Liver (tissue), 9 donors: ENCODE results near the gene PDE9A. TPM values are rescaled to one million over a fixed set of nuclear protein-coding genes. Genes with fewer than 3 reads are reported as not detected.

Source experiments
- DNase-seq: peaks from one replicate; pipeline ENCODE4 v3.0.0-alpha.2; 2017; ENCODE audit warnings: low spot score
- H3K27ac ChIP-seq, 2 donors: one replicate each; pipeline ENCODE4 v1.7.0; 2013; ENCODE audit warnings: inconsistent platforms in 2 of 2, low read length in 2 of 2, control low read depth in 1 of 2, low read depth in 1 of 2, mild to moderate bottlenecking in 1 of 2
- H3K27me3 ChIP-seq, 4 donors: one replicate each; pipeline versions ENCODE4 v1.6.1 to v1.7.0; 2013; ENCODE audit warnings: low read length in 3 of 4, inconsistent platforms in 1 of 4, mild to moderate bottlenecking in 1 of 4, moderate library complexity in 1 of 4; ENCODE audit not compliant: control insufficient read depth in 4 of 4, insufficient read depth in 4 of 4
- H3K36me3 ChIP-seq, 4 donors: one replicate each; pipeline versions ENCODE4 v1.6.1 to v1.7.0; 2013; ENCODE audit warnings: low read length in 3 of 4, mild to moderate bottlenecking in 3 of 4, low read depth in 1 of 4, moderate library complexity in 1 of 4; ENCODE audit not compliant: control insufficient read depth in 4 of 4, insufficient read depth in 3 of 4
- H3K4me1 ChIP-seq, 4 donors: one replicate each; pipeline versions ENCODE4 v1.6.1 to v1.7.0; 2013; ENCODE audit warnings: low read length in 3 of 4, mild to moderate bottlenecking in 3 of 4, moderate library complexity in 1 of 4; ENCODE audit not compliant: control insufficient read depth in 4 of 4, insufficient read depth in 4 of 4
- H3K4me3 ChIP-seq, 3 donors: one replicate each; pipeline versions ENCODE4 v1.6.1 to v1.7.0; 2013; ENCODE audit warnings: low read length in 3 of 3, control low read depth in 1 of 3, low read depth in 1 of 3, mild to moderate bottlenecking in 1 of 3
- H3K9ac ChIP-seq, 2 donors: one replicate each; pipeline ENCODE4 v1.7.0; 2013; ENCODE audit warnings: low read length in 2 of 2, mild to moderate bottlenecking in 2 of 2, moderate library complexity in 2 of 2, control low read depth in 1 of 2, low read depth in 1 of 2
- H3K9me3 ChIP-seq, 4 donors: one replicate each; pipeline versions ENCODE4 v1.6.1 to v1.7.0; 2013; ENCODE audit warnings: low read length in 3 of 4; ENCODE audit not compliant: control insufficient read depth in 4 of 4
- EGR1 ChIP-seq, 2 donors: IDR thresholded peaks; 2 replicates each; pipeline ENCODE4 v1.6.1; 2016 to 2018; ENCODE audit warnings: antibody characterized with exemption in 2 of 2, low read depth in 2 of 2
- FOXA1 ChIP-seq: IDR thresholded peaks from 2 replicates; pipeline ENCODE4 v1.6.1; 2016; ENCODE audit warnings: antibody characterized with exemption
- FOXA2 ChIP-seq: IDR thresholded peaks from 2 replicates; pipeline ENCODE4 v1.6.1; 2016; ENCODE audit warnings: antibody characterized with exemption
- GABPA ChIP-seq, 2 donors: IDR thresholded peaks in 1 of 2; conservative IDR thresholded peaks in 1 of 2; 2 replicates each; pipeline ENCODE4 v1.6.1; 2016; ENCODE audit warnings: antibody characterized with exemption in 2 of 2, mild to moderate bottlenecking in 1 of 2, moderate library complexity in 1 of 2
- HNF4A ChIP-seq, 2 donors: conservative IDR thresholded peaks; 2 replicates each; pipeline ENCODE4 v1.6.1; 2016; ENCODE audit warnings: antibody characterized with exemption in 2 of 2, mild to moderate bottlenecking in 2 of 2
- HNF4G ChIP-seq: IDR thresholded peaks from 2 replicates; pipeline ENCODE4 v1.6.1; 2016; ENCODE audit warnings: antibody characterized with exemption
- JUND ChIP-seq, 2 donors: IDR thresholded peaks; 2 replicates each; pipeline ENCODE4 v1.6.1; 2016; ENCODE audit warnings: antibody characterized with exemption in 2 of 2
- NR2F2 ChIP-seq: IDR thresholded peaks from 2 replicates; pipeline ENCODE4 v1.6.1; 2016; ENCODE audit warnings: antibody characterized with exemption
- RAD21 ChIP-seq, 2 donors: IDR thresholded peaks; 2 replicates each; pipeline ENCODE4 v1.6.1; 2016; ENCODE audit warnings: antibody characterized with exemption in 2 of 2, mild to moderate bottlenecking in 2 of 2
- RXRA ChIP-seq, 2 donors: IDR thresholded peaks; 2 replicates each; pipeline ENCODE4 v1.6.1; 2017 to 2018; ENCODE audit warnings: antibody characterized with exemption in 2 of 2, mild to moderate bottlenecking in 1 of 2
- SP1 ChIP-seq: IDR thresholded peaks from 2 replicates; pipeline ENCODE4 v1.6.1; 2018; ENCODE audit warnings: antibody characterized with exemption, mild to moderate bottlenecking
- TAF1 ChIP-seq: conservative IDR thresholded peaks from 2 replicates; pipeline ENCODE4 v1.6.1; 2016; ENCODE audit warnings: antibody characterized with exemption, mild to moderate bottlenecking
- YY1 ChIP-seq: IDR thresholded peaks from 2 replicates; pipeline ENCODE4 v1.6.1; 2016; ENCODE audit warnings: antibody characterized with exemption, mild to moderate bottlenecking
- WGBS: extraction: QIAGEN DNeasy Blood & Tissue Kit; methylation state at CpG from one replicate; pipeline ENCODE4 v1.1.7; 2013; 5-methylcytosine and 5-hydroxymethylcytosine counted together
- polyA plus RNA-seq, 2 donors: library from polyadenylated mRNA; stranded (reverse) in 1 of 2; unstranded in 1 of 2; fragments of 200-250 nt in 1 of 2; fragments of >200 nt in 1 of 2; fragmentation: Nextera tagmentation in 1 of 2; extraction: Ambion mirVana in 1 of 2; gene quantifications; one replicate each; pipeline versions ENCODE4 v1.2.1 to v1.2.3, GENCODE V29; 2013 to 2015
- total RNA-seq, 2 donors: library from RNA; depleted of rRNA; stranded (reverse); fragments of >200 nt; gene quantifications; one replicate each; pipeline ENCODE4 v1.2.3, GENCODE V29; 2014
- TF ChIP-seq, protein P1 (sequence below): IDR thresholded peaks from 2 replicates; pipeline ENCODE4 v1.6.1; 2016; ENCODE audit warnings: antibody characterized with exemption, mild to moderate bottlenecking
- TF ChIP-seq, protein P2 (sequence below): IDR thresholded peaks from 2 replicates; pipeline ENCODE4 v1.6.1; 2016; ENCODE audit warnings: antibody characterized with exemption
- TF ChIP-seq, protein P3 (sequence below): IDR thresholded peaks from 2 replicates; pipeline ENCODE4 v1.6.1; 2016; ENCODE audit warnings: antibody characterized with exemption
- TF ChIP-seq, protein P4 (sequence below): fragments of 150-350 bp; IDR thresholded peaks from 2 replicates; pipeline ENCODE4 v1.5.1; 2017; ENCODE audit warnings: improper control_type of control experiment, low read depth, low read length; ENCODE audit not compliant: missing input control
- TF ChIP-seq, protein P5 (sequence below): IDR thresholded peaks from 2 replicates; pipeline ENCODE4 v1.6.1; 2016; ENCODE audit warnings: antibody characterized with exemption
- donor health status: healthy.
- donor health status: healthy.
- donor health status: healthy.
- donor health status: healthy.
- donor health status: healthy.

Gene PDE9A
- total and polyA plus RNA-seq, 4 donors = 1.5 to 4.2 (median 2.7) TPM

DNA sequence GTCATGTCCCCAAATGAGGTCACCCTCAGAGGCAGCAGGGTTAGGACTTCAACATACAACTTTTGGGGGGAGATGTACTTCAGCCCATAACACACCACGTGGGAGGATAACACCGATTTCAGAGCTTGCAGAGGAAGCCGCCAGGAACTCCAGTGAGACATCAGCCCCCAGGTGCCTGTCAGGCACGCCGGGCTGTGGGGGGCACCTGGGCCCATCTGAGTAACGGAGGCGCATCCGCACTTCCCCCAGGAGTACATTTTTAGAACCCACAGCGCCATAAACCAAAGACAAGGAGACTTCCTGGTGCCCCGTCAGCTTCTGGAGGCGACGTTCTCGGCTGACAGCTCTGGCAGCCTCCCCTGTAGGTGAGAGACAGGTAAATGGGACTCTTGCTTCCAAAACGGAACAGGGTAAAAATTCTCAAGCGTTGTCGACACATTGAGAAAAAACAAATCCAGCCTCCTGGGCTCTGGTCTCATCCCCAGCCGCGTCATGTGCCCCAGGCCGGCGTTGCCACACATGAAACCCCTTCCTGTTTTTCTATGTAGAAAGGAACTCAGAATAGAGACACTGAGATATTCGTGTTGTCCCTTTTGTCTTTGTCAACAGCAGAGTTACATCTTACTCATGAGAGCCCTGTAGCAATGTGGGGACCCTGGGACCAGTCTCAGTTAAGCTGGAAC is 93.3 kb downstream of the PDE9A start:
- no peaks in the 10 kb centered on the region for H3K36me3 ChIP-seq
- H3K4me1 ChIP-seq = peaks cover 0 to 3% (median 0%) of the 10 kb centered on the region in 4 donors
- H3K9me3 ChIP-seq = no peaks in the 10 kb centered on the region
- 83% methylated on average over 21 of the region's 21 CpGs for WGBS
- H3K27ac ChIP-seq = peak overlapping the region; percentile 46 to 57
- H3K4me3 ChIP-seq = no peak overlapping the region
- H3K27me3 ChIP-seq = no peaks in the 10 kb centered on the region
- H3K9ac ChIP-seq = no peak overlapping the region
- no peak for TF ChIP-seq EGR1 (IDR thresholded peaks at IDR 0.05; ENCODE audit: low read depth in 2 of 2)
- TF ChIP-seq, protein P1, sequence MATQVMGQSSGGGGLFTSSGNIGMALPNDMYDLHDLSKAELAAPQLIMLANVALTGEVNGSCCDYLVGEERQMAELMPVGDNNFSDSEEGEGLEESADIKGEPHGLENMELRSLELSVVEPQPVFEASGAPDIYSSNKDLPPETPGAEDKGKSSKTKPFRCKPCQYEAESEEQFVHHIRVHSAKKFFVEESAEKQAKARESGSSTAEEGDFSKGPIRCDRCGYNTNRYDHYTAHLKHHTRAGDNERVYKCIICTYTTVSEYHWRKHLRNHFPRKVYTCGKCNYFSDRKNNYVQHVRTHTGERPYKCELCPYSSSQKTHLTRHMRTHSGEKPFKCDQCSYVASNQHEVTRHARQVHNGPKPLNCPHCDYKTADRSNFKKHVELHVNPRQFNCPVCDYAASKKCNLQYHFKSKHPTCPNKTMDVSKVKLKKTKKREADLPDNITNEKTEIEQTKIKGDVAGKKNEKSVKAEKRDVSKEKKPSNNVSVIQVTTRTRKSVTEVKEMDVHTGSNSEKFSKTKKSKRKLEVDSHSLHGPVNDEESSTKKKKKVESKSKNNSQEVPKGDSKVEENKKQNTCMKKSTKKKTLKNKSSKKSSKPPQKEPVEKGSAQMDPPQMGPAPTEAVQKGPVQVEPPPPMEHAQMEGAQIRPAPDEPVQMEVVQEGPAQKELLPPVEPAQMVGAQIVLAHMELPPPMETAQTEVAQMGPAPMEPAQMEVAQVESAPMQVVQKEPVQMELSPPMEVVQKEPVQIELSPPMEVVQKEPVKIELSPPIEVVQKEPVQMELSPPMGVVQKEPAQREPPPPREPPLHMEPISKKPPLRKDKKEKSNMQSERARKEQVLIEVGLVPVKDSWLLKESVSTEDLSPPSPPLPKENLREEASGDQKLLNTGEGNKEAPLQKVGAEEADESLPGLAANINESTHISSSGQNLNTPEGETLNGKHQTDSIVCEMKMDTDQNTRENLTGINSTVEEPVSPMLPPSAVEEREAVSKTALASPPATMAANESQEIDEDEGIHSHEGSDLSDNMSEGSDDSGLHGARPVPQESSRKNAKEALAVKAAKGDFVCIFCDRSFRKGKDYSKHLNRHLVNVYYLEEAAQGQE = no peak
- no peak for TF ChIP-seq RAD21 (IDR thresholded peaks at IDR 0.05)
- TF ChIP-seq, protein P2, sequence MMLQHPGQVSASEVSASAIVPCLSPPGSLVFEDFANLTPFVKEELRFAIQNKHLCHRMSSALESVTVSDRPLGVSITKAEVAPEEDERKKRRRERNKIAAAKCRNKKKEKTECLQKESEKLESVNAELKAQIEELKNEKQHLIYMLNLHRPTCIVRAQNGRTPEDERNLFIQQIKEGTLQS = no peak
- TF ChIP-seq SP1 = no peak
- no peak for TF ChIP-seq TAF1
- no peak for TF ChIP-seq GABPA (IDR thresholded peaks at IDR 0.05 in 1 of 2, conservative IDR thresholded peaks at IDR 0.05 in 1 of 2)
- no peak for TF ChIP-seq YY1
- TF ChIP-seq FOXA1 = no peak
- TF ChIP-seq, protein P3, sequence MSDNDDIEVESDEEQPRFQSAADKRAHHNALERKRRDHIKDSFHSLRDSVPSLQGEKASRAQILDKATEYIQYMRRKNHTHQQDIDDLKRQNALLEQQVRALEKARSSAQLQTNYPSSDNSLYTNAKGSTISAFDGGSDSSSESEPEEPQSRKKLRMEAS = no peak
- TF ChIP-seq, protein P4, sequence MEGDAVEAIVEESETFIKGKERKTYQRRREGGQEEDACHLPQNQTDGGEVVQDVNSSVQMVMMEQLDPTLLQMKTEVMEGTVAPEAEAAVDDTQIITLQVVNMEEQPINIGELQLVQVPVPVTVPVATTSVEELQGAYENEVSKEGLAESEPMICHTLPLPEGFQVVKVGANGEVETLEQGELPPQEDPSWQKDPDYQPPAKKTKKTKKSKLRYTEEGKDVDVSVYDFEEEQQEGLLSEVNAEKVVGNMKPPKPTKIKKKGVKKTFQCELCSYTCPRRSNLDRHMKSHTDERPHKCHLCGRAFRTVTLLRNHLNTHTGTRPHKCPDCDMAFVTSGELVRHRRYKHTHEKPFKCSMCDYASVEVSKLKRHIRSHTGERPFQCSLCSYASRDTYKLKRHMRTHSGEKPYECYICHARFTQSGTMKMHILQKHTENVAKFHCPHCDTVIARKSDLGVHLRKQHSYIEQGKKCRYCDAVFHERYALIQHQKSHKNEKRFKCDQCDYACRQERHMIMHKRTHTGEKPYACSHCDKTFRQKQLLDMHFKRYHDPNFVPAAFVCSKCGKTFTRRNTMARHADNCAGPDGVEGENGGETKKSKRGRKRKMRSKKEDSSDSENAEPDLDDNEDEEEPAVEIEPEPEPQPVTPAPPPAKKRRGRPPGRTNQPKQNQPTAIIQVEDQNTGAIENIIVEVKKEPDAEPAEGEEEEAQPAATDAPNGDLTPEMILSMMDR = no peak
- TF ChIP-seq NR2F2 = no peak
- TF ChIP-seq RXRA (IDR thresholded peaks at IDR 0.05) = no peak
- no peak for TF ChIP-seq HNF4A (conservative IDR thresholded peaks at IDR 0.05)
- TF ChIP-seq JUND (IDR thresholded peaks at IDR 0.05) = no peak
- no peak for TF ChIP-seq HNF4G
- TF ChIP-seq FOXA2 = no peak
- TF ChIP-seq, protein P5, sequence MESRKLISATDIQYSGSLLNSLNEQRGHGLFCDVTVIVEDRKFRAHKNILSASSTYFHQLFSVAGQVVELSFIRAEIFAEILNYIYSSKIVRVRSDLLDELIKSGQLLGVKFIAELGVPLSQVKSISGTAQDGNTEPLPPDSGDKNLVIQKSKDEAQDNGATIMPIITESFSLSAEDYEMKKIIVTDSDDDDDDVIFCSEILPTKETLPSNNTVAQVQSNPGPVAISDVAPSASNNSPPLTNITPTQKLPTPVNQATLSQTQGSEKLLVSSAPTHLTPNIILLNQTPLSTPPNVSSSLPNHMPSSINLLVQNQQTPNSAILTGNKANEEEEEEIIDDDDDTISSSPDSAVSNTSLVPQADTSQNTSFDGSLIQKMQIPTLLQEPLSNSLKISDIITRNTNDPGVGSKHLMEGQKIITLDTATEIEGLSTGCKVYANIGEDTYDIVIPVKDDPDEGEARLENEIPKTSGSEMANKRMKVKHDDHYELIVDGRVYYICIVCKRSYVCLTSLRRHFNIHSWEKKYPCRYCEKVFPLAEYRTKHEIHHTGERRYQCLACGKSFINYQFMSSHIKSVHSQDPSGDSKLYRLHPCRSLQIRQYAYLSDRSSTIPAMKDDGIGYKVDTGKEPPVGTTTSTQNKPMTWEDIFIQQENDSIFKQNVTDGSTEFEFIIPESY = no peak
- DNase-seq = no peak
